HG02642 (cell line): ENCODE results near the gene RFNG.
"Not testable (repeated sequence)": the region's sequence is repeated elsewhere in the genome, so short reads cannot be mapped to it uniquely, and the experiment has no call there.

Experiments
- ATAC-seq: cut with Tn5 transposase; IDR thresholded peaks from one replicate; pipeline ENCODE4 v1.9.1; 2021; ENCODE audit warnings: mild to moderate bottlenecking; ENCODE audit not compliant: unreplicated experiment, poor library complexity

The RFNG gene

DNA sequence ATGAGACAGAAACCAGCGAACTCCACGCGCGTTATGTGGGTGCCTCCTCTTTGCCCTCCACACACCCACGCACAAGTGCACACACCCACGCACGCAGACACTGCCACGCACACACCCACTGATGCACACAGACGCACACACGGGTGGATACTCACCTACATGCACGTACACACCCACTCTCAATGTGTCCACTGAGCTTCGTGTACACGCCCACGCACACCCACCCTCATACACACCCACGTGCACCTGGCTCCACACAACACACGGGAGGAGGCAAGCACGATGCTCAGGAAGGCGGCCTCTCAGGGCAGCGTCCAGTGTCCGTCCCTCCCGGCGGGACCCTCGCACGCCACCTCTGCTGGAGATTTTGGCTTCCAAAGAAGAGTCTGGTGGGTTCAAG is 4.2 kb downstream of the RFNG start:
- no peak for ATAC-seq

DNA sequence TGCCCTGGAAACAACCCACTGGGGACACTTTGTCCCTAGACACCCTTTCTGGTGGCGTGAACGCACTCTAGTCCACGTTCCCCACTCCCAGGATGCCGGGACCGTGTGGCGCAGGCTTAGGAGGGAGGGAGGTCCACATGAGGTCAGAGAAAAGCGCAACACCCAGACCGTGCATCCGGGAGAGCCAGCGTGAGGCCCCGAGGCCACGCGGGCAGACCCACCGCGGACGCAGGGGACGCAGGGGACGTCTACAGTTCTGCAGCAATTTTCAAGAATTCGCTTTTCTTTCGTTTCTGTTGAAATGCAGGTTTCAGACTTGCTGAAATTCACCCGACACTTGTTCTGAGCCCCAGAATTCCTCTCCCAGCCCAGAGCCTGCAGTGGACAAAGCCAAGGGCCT is 4.7 kb downstream of the RFNG start:
- no peak for ATAC-seq

DNA sequence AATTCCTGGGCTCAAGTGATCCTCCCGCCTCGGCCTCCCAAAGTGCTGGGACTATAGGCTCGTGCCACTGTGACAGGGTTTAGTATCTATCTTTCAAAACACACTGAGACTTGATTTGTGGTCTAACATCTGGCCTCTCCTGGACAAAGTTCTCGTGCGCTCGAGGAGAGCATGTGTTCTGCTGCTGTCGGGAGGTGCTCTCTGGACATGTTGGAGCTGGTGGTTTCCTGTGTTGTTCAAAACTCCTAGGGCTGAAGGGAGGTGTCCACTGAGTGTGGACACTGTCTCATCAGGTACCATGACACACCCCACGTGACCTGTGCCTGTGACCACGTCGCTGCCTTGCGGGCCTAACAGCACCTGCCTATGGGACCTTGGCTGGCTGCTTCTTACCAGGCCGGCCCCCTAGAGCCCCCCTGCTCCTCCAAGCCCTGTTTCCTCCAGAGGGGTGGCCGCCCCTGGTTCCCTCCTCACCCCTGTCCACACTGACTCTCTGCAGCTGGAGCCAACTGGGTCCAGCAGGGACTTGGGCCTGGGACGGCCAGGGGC is 5.6 kb downstream of the RFNG start:
- ATAC-seq = no peak

DNA sequence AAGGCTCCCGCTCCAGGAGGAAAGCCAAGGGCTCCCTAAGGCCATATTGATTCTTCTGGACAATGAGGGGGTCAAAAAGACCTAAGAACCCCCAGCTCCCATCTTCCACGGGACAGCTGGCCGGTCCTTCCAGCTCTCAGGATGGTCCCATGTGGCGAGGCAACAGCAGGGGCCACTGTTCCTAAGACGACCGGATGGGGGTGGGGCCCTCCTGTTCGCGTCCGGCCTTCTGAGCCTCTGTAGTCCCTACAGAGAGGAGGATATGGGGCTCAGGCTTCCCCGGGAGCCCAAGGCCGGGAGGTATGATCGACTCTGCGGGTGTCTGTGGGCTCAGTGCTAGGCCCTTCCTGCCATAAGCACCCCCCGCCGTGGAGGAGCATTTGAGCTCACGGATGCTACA is 8.1 kb downstream of the RFNG start:
- no peak for ATAC-seq

DNA sequence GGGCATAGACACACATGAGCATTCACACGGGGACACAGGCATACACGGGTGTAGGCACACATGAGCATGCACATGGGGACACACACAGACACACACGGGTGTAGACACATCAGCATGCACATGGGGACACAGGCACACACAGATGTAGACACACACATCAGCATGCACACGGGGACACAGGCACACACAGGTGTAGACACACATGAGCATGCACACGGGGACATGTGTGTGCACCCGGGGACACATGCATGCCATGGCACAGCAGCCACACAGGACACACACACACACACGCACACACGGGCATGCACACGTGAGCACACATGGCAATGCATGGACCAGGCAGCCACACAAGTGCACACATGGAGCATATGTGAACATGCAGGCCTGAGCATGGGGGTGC is 9.0 kb downstream of the RFNG start:
- no peak for ATAC-seq

DNA sequence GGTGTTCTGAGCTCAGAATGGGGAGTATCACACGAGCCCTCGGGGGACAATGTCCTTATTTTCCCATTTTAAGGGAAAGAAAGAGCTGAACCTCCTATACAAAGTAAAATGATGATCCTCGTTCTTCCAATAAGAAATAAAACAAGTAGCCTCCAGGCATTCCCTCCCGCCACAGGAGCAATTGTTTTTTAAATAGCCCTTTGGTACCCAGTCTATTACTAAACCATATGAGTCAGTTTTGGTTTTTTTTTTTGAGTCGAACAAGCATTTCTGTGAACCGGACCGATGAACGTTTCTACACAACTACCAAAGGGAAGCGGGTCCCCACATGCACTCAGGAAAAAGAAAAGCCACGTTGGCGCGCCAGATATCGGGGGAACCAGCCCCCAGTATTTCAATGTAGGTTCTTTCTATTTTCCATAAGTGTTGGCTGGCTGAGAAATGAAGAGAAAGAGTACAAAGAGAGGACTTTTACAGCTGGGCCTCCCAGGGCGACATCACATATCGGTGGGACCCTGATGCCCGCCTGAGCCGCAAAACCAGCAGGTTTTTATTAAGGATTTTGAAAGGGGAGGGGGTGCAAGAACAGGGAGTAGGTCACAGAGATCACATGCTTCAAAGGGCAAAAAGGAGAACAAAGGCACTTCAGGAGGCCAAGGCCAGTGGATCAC is 10.3 kb downstream of the RFNG start:
- no peak for ATAC-seq

DNA sequence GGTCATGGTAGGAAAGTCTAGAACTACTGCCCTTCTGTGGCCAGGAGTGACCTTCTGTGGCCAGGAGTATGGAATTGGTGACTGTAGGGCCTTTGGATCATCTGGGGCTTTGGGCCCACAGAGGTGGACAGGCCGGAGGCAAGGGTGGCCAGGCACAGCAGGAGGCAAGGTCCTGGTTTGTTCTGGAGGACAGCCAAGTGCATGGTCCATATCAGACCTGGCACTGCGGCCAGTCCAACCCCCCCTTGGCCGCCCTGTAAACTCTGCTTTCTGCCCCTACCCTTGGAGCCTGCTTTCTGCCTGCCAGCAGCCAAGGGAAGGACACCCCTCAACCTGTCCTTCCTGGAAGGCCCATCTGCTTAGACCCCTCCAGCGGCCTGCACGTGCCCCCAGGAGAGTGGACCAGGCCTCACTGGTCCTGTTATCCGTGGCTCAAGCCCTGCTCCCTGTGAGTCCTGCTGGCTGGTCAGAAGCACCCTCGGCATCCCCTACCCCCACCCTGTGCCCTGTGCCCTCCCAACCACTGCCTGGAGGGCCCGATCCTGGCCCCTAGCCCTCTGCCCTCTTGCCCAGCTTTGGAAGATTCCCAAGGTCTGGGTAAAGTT is 11.8 kb downstream of the RFNG start:
- ATAC-seq = no peak

DNA sequence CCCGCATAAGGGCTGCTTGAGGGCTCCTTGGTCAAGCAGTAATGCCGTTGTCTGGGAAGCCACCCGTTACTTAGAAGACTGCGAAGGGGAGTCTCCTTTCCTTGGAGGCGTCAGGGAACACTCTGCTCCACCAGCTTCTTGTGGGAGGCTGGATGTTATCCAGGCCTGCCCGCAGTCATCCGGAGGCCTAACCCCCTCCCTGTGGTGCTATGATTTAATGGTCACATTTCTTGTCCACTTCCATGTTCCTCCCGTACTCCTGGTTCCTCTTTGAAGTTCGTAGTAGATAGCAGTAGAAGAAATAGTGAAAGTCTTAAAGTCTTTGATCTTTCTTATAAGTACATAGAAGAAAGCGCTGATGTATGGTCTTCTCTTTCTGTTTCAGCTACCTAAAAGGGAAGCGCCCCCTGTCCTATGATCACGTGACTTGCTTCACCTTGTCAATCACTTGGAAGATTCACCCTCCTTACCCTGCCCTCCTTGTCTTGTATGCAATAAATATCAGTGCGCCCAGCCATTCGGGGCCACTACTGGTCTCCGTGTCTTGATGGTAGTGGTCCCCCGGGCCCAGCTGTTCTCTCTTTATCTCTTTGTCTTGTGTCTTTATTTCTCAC is 12.7 kb downstream of the RFNG start:
- ATAC-seq = not testable (repeated sequence)

DNA sequence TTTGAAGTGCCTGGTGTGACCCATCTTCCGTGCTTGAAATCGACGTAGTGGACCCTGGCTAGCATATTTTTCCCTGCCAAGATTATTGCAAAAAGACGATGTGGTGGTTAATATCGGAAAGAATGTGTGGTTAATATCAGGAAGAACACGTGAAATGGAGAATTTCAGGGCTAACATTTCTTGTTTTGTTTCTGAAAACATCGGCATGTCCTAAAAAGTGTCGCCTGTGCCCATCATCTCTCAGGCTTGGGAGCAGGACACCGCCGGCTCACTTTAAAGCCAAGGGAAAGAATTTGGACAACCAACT is 13.8 kb downstream of the RFNG start:
- no peak for ATAC-seq

DNA sequence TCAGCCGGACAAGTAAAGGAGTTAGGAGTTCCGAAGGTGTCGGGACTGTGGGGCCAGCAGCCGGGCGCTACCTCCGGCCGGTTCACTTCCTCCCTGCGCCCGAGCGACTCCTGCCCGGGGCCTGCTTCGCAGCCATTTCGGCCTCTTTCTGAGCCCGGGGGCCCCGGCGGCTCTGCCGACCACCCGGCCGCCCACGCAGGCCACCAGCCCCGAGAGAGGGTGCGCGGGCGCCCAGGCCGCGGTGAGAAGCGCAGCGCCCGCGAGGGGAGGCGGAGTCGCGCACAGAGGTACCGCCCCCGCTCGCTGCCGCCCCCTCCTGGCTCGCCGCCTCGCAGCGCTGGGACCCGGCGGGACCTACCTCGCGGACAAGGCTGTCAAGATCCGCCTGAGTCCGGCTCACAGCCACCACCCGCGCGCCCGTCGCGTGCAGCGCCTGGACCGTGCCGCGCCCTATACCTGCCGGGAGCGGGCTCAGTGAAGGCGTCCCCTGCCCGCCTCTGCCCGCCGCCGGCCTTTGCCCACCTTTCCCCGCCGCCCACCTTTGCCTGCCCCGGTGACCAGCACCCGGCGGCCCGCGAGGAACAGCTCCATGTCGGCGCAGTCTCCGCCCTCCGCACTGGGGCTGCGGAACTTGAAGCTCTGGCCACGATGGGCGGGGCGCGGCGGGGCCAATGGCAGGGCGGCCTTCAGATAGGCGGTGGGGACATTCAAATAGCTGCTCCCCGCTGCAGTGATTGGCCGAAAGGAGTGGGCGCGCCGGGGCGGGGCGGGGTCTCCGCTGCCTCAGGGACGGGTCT is 14.3 kb downstream of the RFNG start, which contains the start of gene DCXR:
DCXR (minus strand) TSS at position 606 of the 797 bp plus-strand sequence; CDS start at position 591, 15 bp downstream.
- peak; percentile 88 for ATAC-seq

DNA sequence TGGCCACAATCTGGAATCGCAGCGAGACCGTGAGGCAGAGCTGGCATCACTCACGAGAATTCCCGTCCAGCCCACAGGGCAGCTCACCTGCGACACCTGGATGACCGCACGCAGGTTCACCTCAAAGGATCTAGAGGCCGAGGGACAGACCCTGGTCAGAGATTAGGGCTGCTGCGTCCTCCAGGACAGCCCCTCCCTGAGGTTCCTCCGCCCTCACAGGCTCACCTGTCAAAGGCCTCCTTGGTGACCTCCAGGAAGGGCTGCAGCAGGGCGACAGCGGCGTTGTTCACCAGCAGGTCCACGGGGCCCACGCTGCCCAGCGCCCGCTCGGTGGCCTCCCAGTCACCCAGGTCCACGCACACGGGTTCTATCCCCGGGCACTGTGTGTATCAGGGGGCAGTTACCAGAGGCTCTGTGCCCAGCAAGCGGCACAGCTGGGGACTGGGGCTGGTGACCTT is 14.9 kb downstream of the RFNG start:
- no peak for ATAC-seq

DNA sequence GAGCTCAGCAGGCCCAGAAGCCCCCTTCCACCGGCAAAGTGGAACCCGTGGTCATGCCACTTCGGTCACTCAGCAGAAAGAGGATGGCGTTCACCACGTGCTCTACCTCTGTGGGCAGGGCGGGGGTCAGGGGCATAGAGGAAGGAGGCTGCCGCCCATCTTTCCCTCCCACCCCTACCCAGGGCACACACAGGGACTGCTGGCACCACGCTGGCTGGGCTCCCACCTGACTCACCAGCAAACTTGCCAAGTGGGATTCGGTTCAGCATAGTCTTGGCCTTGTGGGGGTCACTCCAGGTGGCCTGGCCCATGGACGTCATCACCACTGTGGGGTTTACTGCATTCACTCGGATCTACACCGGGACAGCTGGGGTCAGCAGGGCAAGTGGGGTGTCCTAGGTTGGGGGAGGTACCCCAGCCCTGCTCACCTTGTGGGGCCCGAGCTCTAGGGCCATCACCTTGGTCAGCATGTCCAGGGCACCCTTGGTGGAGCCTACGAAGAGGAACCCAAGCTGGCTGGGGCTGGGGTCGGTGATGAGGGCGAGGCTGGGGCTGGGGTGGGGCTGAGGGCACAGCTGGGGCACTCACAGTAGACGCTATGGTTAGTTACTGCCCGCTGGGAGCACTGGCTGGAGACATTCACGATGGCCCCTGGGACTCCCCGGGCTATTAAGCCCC is 15.5 kb downstream of the RFNG start:
- ATAC-seq = no peak

DNA sequence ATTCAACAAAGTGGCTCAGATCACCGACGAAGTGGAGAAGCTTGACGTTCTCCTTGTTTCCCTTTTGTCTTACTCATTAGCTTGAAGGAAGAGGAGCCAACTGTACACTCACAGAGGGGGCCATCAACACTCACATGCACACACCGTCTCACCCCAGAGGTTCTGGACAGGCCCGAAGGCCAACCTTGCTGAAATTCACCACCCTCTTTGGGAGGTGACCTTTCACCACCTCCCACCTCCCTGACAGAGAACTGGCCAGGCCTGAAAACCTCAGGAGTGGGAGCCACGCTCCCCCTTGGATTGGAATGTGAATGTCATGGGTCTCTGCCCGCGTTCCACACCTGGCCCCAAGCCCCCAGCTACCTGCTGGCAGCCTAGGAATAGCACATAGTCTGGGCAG is 16.1 kb downstream of the RFNG start:
- ATAC-seq = no peak

DNA sequence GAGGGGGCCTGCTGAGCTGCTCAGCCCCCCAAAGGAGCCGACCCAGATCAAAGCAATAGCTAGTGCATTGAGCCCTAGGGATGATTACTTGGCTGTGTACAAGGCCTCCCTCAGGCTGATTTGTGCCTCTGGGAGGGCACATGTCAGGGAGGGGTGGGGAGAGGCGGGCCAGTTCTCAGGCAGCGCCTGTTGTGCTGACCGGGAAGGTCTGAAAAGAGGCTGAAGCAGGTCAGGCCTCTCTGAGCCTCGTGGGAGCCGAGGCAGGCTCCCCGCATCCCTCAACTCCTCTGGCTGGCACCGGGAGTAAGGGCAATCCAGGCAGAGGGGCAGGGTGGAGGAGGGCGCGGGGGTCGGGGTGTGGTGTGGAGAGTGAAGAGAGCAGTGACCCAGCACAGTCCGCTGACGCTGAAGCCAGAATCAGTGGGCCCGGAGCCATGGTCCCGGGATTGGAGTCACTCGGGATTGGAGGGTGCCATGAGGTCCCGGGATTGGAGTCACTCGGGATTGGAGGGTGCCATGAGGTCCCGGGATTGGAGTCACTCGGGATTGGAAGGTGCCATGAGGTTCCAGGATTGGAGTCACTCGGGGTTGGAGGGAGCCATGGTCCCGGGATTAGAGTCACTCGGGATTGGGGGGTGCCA is 17.1 kb downstream of the RFNG start:
- no peak for ATAC-seq

DNA sequence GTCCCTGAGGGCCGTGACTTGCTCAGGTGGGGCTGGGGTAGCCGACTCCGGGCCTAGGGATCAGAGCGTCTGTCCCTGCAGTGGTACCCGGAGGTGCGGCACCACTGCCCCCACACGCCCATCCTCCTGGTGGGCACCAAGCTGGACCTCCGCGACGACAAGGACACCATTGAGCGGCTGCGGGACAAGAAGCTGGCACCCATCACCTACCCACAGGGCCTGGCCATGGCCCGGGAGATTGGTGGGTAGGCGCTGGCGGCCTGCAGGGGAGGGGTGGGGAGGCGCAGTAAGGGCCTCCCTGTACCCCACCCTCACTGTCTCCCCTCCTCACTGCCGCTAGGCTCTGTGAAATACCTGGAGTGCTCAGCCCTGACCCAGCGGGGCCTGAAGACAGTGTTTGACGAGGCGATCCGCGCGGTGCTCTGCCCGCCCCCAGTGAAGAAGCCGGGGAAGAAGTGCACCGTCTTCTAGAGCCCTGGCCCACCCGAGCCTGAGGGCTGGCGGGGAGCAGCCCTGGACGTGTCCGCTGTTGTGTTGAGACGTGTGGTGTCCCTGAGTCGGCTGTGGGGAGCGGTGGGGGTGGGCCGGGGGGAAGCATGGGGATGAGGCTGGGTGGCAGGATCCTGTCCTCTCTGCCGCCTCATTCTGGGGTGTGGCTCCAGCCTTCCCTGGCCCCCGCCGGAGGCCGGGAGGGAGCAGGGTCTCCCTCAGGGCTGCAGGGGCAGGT is 18.1 kb downstream of the RFNG start:
- ATAC-seq = no peak

DNA sequence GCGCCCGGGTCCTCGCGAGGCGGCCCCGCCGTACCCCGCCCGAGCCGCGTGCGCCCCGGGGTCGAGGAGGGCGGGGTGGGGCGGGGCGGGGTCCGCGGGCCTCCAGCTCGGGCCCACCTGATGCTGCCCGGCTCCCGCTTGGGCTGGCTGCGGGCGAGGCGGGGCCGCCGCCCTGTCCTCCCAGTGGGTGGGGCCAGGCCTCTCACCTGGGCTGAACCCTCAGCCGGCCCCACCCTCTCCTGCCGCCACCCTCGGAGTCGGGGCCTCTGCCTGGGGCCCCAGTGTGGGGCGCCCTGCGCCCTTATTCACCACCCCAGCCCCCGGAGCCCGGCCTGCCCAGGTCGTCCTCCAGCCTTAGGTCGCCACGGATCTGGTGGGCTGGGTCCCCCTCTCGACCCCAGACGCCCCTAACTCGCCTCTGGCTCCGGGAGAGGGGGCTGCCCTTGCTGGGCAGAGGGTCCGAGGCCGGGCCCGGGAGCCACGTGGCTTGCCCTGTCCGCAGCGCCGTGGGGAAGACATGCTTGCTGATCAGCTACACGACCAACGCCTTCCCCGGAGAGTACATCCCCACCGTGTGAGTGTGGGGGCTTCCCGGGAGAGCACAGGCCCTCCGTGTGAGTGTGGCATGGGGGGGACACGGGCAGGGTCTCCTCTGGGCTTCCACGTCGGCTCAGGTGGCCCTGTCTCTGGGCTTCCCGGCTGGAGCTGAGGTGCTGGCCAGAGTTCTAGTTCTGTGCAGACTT is 19.6 kb downstream of the RFNG start:
- ATAC-seq = no peak

DNA sequence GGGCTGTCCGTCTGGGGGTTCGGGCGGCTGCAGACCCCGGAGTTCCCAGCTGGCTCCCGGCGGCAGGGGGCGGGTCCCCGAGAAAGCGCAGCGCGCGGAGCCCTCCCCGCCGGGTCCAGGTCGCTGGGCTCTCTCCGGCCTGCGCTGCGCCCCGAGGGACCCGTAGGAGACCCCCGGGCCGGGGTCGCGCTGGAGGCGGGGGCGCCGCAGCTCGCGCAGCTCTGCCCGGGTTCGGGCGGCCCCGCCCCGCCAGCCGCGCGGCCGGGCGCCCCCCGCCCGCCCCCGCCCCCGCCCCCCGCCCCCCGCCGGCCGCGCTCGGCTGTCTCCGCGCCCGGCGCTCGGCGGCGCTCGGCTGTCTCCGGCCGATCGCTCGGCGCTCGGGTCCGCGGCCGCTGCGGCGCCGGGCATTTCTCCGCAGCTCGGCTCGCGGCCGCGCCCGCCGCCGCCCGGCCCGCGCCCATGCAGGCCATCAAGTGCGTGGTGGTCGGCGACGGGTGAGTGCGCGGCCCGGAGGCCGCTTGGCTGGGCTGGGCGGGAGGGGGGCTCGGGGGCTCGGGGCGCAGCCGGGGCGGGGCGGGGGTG is 20.2 kb downstream of the RFNG start, which contains the start of gene RAC3:
RAC3 (plus strand) TSS at position 376 of the 582 bp plus-strand sequence; CDS start at position 460, 84 bp downstream.
- ATAC-seq = no peak
